Loucy (cell line): ENCODE measurements around the gene GNE.

ENCODE experiments used
- EZH2phosphoT487 ChIP-seq: fragments of 200-600 bp; IDR thresholded peaks from 2 replicates; pipeline ENCODE4 v1.6.1; 2018; ENCODE audit warnings: antibody characterized with exemption, mild to moderate bottlenecking, moderate library complexity, borderline replicate concordance
- TF ChIP-seq, protein P1 (sequence below): fragments of 200-600 bp; sonication (generic); conservative IDR thresholded peaks from 2 replicates; pipeline ENCODE4 v1.5.1; 2014; ENCODE audit warnings: mild to moderate bottlenecking, antibody characterized with exemption, low read length

DNA sequence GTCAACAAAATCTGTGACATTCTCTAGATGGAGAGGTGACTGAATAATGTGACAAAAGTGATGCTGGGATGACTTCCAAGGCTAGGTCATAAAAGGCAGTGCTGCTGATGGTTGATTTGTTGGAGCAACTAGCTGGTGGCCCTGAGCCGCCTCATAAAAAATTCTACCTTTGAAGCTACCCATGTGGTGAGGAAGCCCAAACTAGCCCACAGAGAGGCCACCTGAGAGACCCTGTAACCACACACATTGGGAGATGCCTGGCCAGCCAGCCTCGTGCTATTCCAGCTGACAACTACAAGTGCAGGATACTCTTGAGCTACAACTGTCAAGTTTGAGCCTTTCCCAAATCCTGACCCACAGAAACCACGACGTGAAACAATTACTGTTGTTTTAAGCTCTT lies 44.9 kb downstream of the GNE start:
- TF ChIP-seq, protein P1, sequence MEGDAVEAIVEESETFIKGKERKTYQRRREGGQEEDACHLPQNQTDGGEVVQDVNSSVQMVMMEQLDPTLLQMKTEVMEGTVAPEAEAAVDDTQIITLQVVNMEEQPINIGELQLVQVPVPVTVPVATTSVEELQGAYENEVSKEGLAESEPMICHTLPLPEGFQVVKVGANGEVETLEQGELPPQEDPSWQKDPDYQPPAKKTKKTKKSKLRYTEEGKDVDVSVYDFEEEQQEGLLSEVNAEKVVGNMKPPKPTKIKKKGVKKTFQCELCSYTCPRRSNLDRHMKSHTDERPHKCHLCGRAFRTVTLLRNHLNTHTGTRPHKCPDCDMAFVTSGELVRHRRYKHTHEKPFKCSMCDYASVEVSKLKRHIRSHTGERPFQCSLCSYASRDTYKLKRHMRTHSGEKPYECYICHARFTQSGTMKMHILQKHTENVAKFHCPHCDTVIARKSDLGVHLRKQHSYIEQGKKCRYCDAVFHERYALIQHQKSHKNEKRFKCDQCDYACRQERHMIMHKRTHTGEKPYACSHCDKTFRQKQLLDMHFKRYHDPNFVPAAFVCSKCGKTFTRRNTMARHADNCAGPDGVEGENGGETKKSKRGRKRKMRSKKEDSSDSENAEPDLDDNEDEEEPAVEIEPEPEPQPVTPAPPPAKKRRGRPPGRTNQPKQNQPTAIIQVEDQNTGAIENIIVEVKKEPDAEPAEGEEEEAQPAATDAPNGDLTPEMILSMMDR, result no peak
- TF ChIP-seq EZH2phosphoT487, result no peak
